A673 (cell line): ENCODE data around the gene DENND11. TPM values are rescaled to one million over a fixed set of nuclear protein-coding genes. Genes with fewer than 3 reads are reported as not detected.

Experiments
- BruUV-seq: library from RNA; stranded (reverse); fragments of 400-500 nt; replicated peaks from 2 replicates; lab custom pipeline; 2021; lab: Mats Ljungman, UMichigan
- CTCF ChIA-PET: fragments of 300-600 bp; sonication (Branson Sonifier 250); formaldehyde crosslinking; loops from one replicate; lab custom pipeline; 2022; ENCODE audit warnings: antibody characterized with exemption; lab: Charles Lee
- POLR2A ChIA-PET: fragments of 300-600 bp; sonication (Branson Sonifier 250); formaldehyde crosslinking; loops from one replicate; lab custom pipeline; 2022; ENCODE audit warnings: antibody characterized with exemption; ENCODE audit not compliant: low non-redundant PET; lab: Charles Lee
- DNase-seq: peaks from one replicate; pipeline ENCODE4 v3.0.0-alpha.2; 2015; ENCODE audit warnings: low spot score
- H3K27ac ChIP-seq: fragments of 200-600 bp; sonication (generic); 2 replicates; pipeline ENCODE4 v1.5.1; 2016; ENCODE audit warnings: mixed run types, low read depth, mild to moderate bottlenecking, mixed read lengths, antibody characterized with exemption, low read length; ENCODE audit not compliant: poor library complexity, severe bottlenecking
- H3K27me3 ChIP-seq: fragments of 200-600 bp; sonication (generic); replicated peaks from 2 replicates; pipeline ENCODE4 v1.6.1; 2017; ENCODE audit warnings: mixed run types, low read depth, mild to moderate bottlenecking, mixed read lengths, antibody characterized with exemption, low read length; ENCODE audit not compliant: insufficient read depth, poor library complexity
- H3K36me3 ChIP-seq: fragments of 200-600 bp; sonication (generic); 2 replicates; pipeline ENCODE4 v1.6.1; 2016; ENCODE audit warnings: mixed run types, mild to moderate bottlenecking, mixed read lengths, antibody characterized with exemption, low read length; ENCODE audit not compliant: insufficient read depth, poor library complexity, severe bottlenecking
- H3K4me1 ChIP-seq: fragments of 200-600 bp; sonication (generic); 2 replicates; pipeline ENCODE4 v1.6.1; 2017; ENCODE audit warnings: mixed run types, mild to moderate bottlenecking, mixed read lengths, antibody characterized with exemption, low read length; ENCODE audit not compliant: insufficient read depth, poor library complexity, severe bottlenecking
- H3K4me3 ChIP-seq: fragments of 200-600 bp; sonication (generic); 2 replicates; pipeline ENCODE4 v1.5.1; 2016; ENCODE audit warnings: low read depth, mixed run types, mild to moderate bottlenecking, mixed read lengths, low read length; ENCODE audit not compliant: poor library complexity, severe bottlenecking
- H3K9me3 ChIP-seq: fragments of 200-600 bp; sonication (generic); 2 replicates; pipeline ENCODE4 v1.6.1; 2016; ENCODE audit warnings: mixed run types, low read depth, mild to moderate bottlenecking, mixed read lengths, antibody characterized with exemption, low read length; ENCODE audit not compliant: poor library complexity, severe bottlenecking
- EZH2 ChIP-seq: fragments of 200-600 bp; sonication (generic); IDR thresholded peaks from 2 replicates; pipeline ENCODE4 v1.6.1; 2017; ENCODE audit warnings: borderline replicate concordance, low read depth, mild to moderate bottlenecking, mixed read lengths, antibody characterized with exemption, low read length; ENCODE audit not compliant: poor library complexity, severe bottlenecking
- intact Hi-C: fragments of 100-400 bp; cut with micrococcal nuclease; formaldehyde crosslinking; loops from one replicate; pipeline ENCODE4 v1.10.0; 2022; ENCODE audit not compliant: unreplicated experiment
- total RNA-seq: library from RNA; stranded (reverse); gene quantifications from 2 replicates; pipeline ENCODE4 v1.2.3, GENCODE V29; 2021
- TF ChIP-seq, protein P1 (sequence below): fragments of 300-800, 200-600 bp; sonication (generic); conservative IDR thresholded peaks from 2 replicates; pipeline ENCODE4 v1.5.1; 2017; ENCODE audit warnings: low read depth, mild to moderate bottlenecking, antibody characterized with exemption, low read length, moderate library complexity, mixed read lengths

Gene DENND11
- total RNA-seq, 1 experiment from 2014 or later = 11.9 TPM

DNA sequence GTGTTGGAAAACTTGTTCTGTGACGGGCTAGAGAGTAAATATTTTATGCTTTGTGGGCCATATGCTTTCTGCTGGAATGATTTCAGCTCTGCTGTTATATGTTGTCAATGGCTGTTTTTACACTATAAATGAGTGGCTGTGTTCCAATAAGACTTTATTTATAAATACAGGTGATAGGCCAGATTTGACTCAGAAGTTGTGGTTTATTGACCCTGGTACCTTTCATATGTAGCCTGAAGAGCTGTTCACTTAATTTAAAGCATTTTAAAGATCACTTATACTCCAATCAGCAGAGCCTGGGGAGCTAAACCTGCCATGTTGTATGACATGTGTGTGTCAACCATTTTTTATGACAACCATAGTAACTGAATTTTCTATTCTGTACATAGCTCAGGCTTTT, 27.1 kb upstream of the DENND11 start:
- no TSS peak for BruUV-seq
- intact Hi-C loops = no loop called here
- H3K27ac ChIP-seq = no peak overlapping the region
- ChIA-PET POLR2A (no interaction called here), CTCF (no interaction called here)
- no peaks in the 10 kb centered on the region for H3K9me3 ChIP-seq
- no peaks in the 10 kb centered on the region for H3K36me3 ChIP-seq
- DNase-seq = no peak
- peaks cover 4% of the 10 kb centered on the region for H3K27me3 ChIP-seq
- no peak overlapping the region for H3K4me3 ChIP-seq
- no peaks in the 10 kb centered on the region for H3K4me1 ChIP-seq
- TF ChIP-seq, protein P1, sequence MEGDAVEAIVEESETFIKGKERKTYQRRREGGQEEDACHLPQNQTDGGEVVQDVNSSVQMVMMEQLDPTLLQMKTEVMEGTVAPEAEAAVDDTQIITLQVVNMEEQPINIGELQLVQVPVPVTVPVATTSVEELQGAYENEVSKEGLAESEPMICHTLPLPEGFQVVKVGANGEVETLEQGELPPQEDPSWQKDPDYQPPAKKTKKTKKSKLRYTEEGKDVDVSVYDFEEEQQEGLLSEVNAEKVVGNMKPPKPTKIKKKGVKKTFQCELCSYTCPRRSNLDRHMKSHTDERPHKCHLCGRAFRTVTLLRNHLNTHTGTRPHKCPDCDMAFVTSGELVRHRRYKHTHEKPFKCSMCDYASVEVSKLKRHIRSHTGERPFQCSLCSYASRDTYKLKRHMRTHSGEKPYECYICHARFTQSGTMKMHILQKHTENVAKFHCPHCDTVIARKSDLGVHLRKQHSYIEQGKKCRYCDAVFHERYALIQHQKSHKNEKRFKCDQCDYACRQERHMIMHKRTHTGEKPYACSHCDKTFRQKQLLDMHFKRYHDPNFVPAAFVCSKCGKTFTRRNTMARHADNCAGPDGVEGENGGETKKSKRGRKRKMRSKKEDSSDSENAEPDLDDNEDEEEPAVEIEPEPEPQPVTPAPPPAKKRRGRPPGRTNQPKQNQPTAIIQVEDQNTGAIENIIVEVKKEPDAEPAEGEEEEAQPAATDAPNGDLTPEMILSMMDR = no peak
- no peak for TF ChIP-seq EZH2

DNA sequence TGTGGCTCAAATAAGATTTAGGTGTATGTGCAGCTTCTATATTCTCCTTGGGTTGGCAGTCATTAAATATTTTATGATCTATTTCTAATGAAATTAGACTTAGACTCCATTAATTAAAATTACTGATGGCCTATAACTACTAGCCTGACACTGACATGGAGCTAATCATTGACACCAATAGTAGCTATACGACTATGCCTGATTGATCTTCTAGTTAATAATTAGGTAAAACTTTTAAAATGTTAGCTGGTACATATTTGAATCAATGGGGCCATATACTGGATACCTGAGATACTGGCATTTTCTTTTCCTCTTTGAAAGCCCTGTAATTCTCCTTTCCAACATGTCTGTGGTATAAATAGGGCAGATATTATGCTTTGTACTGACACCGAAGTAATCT, 20.6 kb upstream of the DENND11 start:
- TF ChIP-seq EZH2 = no peak
- TF ChIP-seq, protein P1 = no peak
- H3K9me3 ChIP-seq = no peaks in the 10 kb centered on the region
- no peak overlapping the region for H3K27ac ChIP-seq
- intact Hi-C loops = no loop called here
- H3K36me3 ChIP-seq = no peaks in the 10 kb centered on the region
- H3K4me1 ChIP-seq = no peaks in the 10 kb centered on the region
- POLR2A ChIA-PET = no interaction called here
- DNase-seq = no peak
- H3K4me3 ChIP-seq = no peak overlapping the region
- BruUV-seq = no TSS peak
- CTCF ChIA-PET = no interaction called here
- peaks cover 2% of the 10 kb centered on the region for H3K27me3 ChIP-seq

DNA sequence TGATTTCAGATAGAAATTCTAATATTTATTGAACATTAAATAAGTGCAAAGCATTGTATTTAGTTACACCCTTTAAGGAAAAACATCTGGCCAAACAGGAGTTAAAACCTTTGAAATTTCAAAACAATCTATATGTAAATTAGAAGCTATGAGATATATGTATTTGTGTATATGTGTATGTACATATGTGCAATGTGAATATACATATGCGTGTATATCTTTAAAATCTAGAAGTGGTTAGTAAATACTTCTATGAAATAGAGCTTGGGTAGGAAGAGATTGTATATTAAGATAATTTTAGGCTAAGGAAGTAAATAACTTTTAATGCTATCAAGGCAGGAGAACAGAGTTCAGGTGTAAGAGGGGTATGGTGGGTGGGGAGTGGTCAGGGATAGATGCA, 15.5 kb upstream of the DENND11 start:
- intact Hi-C loops = no loop called here
- DNase-seq = no peak
- H3K4me1 ChIP-seq = no peaks in the 10 kb centered on the region
- no peak overlapping the region for H3K4me3 ChIP-seq
- peaks cover 20% of the 10 kb centered on the region for H3K27me3 ChIP-seq
- H3K36me3 ChIP-seq = no peaks in the 10 kb centered on the region
- H3K27ac ChIP-seq = no peak overlapping the region
- H3K9me3 ChIP-seq = no peaks in the 10 kb centered on the region
- ChIA-PET POLR2A (interaction anchor here (0.6 kb wide), 1 partner anchor 9 kb away, joined by 3 read pairs; no protein-coding TSS in a partner anchor), CTCF (no interaction called here)
- BruUV-seq = no TSS peak
- TF ChIP-seq, protein P1 = no peak
- no peak for TF ChIP-seq EZH2
